Kidney (tissue), 14 donors: Measurements from ENCODE around the gene CPN2. TPM values are rescaled to one million over a fixed set of nuclear protein-coding genes. Genes with fewer than 3 reads are reported as not detected.

Source experiments
- DNase-seq, 5 donors: peaks; one replicate each; pipeline ENCODE4 v3.0.0-alpha.2; 2013 to 2020
- FAIRE-seq: peaks from 2 replicates; lab custom pipeline; 2012; peaks lifted over from hg19 to GRCh38; lab: Jason Lieb, UNC
- H3K27ac ChIP-seq, 2 donors: one replicate each; pipeline ENCODE4 v1.7.0; 2013; ENCODE audit warnings: low read depth in 2 of 2, low read length in 2 of 2, inconsistent platforms in 1 of 2
- H3K27me3 ChIP-seq: one replicate; pipeline ENCODE4 v1.7.1; 2013; ENCODE audit warnings: low read length, inconsistent platforms; ENCODE audit not compliant: control insufficient read depth, insufficient read depth
- H3K36me3 ChIP-seq, 3 donors: one replicate each; pipeline versions ENCODE4 v1.7.0 to v1.7.1; 2013; ENCODE audit warnings: low read length in 3 of 3, control low read depth in 1 of 3, inconsistent platforms in 1 of 3; ENCODE audit not compliant: insufficient read depth in 3 of 3, control insufficient read depth in 2 of 3
- H3K4me1 ChIP-seq, 3 donors: one replicate each; pipeline versions ENCODE4 v1.7.0 to v1.7.1; 2013; ENCODE audit warnings: low read length in 3 of 3, inconsistent platforms in 1 of 3, low read depth in 1 of 3; ENCODE audit not compliant: control insufficient read depth in 2 of 3, insufficient read depth in 2 of 3
- H3K4me3 ChIP-seq, 3 donors: one replicate each; pipeline versions ENCODE4 v1.7.0 to v1.8.1; 2013; ENCODE audit warnings: low read length in 3 of 3, control low read depth in 1 of 3, inconsistent platforms in 1 of 3
- H3K9ac ChIP-seq, 3 donors: one replicate each; pipeline versions ENCODE4 v1.7.0 to v1.7.1; 2013; ENCODE audit warnings: low read length in 3 of 3, control low read depth in 1 of 3, inconsistent platforms in 1 of 3
- H3K9me3 ChIP-seq, 3 donors: one replicate each; pipeline versions ENCODE4 v1.7.0 to v1.7.1; 2013; ENCODE audit warnings: low read length in 3 of 3, control low read depth in 1 of 3, inconsistent platforms in 1 of 3; ENCODE audit not compliant: control insufficient read depth in 2 of 3, insufficient read depth in 1 of 3
- CTCF ChIP-seq: IDR thresholded peaks from 3 replicates; pipeline ENCODE4 v1.5.1; 2012; ENCODE audit warnings: mild to moderate bottlenecking, moderate library complexity, borderline replicate concordance; ENCODE audit not compliant: insufficient read depth; ENCODE audit errors: extremely low read depth
- intact Hi-C: fragments of 100-400 bp; cut with DNase I; formaldehyde crosslinking; loops from one replicate; pipeline ENCODE4 v1.11.1; 2022
- polyA plus RNA-seq: library from polyadenylated mRNA; stranded (reverse); fragments of 350-450 nt; fragmentation: Illumina TruSeq; extraction: RNeasy Lipid Tissue Mini Kit (QIAGEN cat#74804); gene quantifications from one replicate; pipeline ENCODE4 v1.2.3, GENCODE V29; 2014; ENCODE audit warnings: low read depth, low replicate concordance; ENCODE audit not compliant: insufficient read depth
- total RNA-seq: library from RNA; stranded (reverse); fragmentation: NEBNext Ultra II Directional; extraction: Animal tissue kit (Norgen Biotek cat#: 25700); gene quantifications from one replicate; pipeline ENCODE4 v1.2.1, GENCODE V29; 2021
- donor health status: control.
- donor health status: control.
- donor health status: control.
- donor health status: control.
- donor health status: control.
- donor health status: DM: yes; HTN: yes; CAD: no.
- donor health status: Normal renal cell carcinoma (clear cell type).

The CPN2 gene
- total and polyA plus RNA-seq, 2 donors from 2014 or later = 0.72 to 15.8 TPM

GRCh38 chr3:194298331-194299227 is 52.5 kb downstream of the CPN2 start:
- Histone ChIP-seq H3K4me3 (no peak overlapping the region), H3K4me1 (peaks cover 4 to 19% (median 12%) of the 10 kb centered on the region in 3 donors), H3K27ac (peak overlapping the region in 1 of 2 donors; percentile 67), H3K27me3 (no peaks in the 10 kb centered on the region), H3K9me3 (no peaks in the 10 kb centered on the region), H3K9ac (no peak overlapping the region), H3K36me3 (no peaks in the 10 kb centered on the region)
- DNase-seq = peak in 1 of 5 donors; percentile 72
- FAIRE-seq = no peak
- intact Hi-C loops = no loop called here
- no peak for TF ChIP-seq CTCF

- Histone ChIP-seq H3K9me3 (no peaks in the 10 kb centered on the region), H3K4me3 (peak overlapping the region in 2 of 3 donors; percentile 26 to 43), H3K9ac (no peak overlapping the region), H3K27ac (peak overlapping the region; percentile 53 to 63), H3K36me3 (no peaks in the 10 kb centered on the region), H3K27me3 (no peaks in the 10 kb centered on the region), H3K4me1 (peaks cover 4 to 19% (median 12%) of the 10 kb centered on the region in 3 donors)
- DNase-seq (peak; percentile 76 to 93 (median 90)), FAIRE-seq (no peak)
- intact Hi-C loops = no loop called here
- no peak for TF ChIP-seq CTCF
Observed at GRCh38 chr3:194296454-194297263, 54.5 kb downstream of the CPN2 start.

GRCh38 chr3:194294895-194295214 is 56.3 kb downstream of the CPN2 start:
- no peak overlapping the region for H3K4me3 ChIP-seq
- no peak overlapping the region for H3K27ac ChIP-seq
- intact Hi-C loops = no loop called here
- H3K9ac ChIP-seq = no peak overlapping the region
- no peak for FAIRE-seq
- no peaks in the 10 kb centered on the region for H3K36me3 ChIP-seq
- peaks cover 4 to 8% (median 7%) of the 10 kb centered on the region in 3 donors for H3K4me1 ChIP-seq
- no peaks in the 10 kb centered on the region for H3K9me3 ChIP-seq
- H3K27me3 ChIP-seq = no peaks in the 10 kb centered on the region
- TF ChIP-seq CTCF = no peak
- DNase-seq = no peak
